GM18873 (cell line): Measurements from ENCODE around the gene HSF2BP.
"Not testable (repeated sequence)": the region's sequence is repeated elsewhere in the genome, so short reads cannot be mapped to it uniquely, and the experiment has no call there.

ENCODE experiments used
- ATAC-seq: cut with Tn5 transposase; IDR thresholded peaks from one replicate; pipeline ENCODE4 v1.9.1; 2021; ENCODE audit warnings: mild to moderate bottlenecking, moderate library complexity, moderate number of reproducible peaks; ENCODE audit not compliant: unreplicated experiment, low FRiP score

Gene HSF2BP

GRCh38 chr21:43688906-43689305, 29.6 kb upstream of the HSF2BP start:
- no peak for ATAC-seq

- no peak for ATAC-seq
Observed at GRCh38 chr21:43687566-43688399, 28.5 kb upstream of the HSF2BP start.

GRCh38 chr21:43686811-43687565, 27.7 kb upstream of the HSF2BP start:
- no peak for ATAC-seq

GRCh38 chr21:43684424-43684823, 25.1 kb upstream of the HSF2BP start:
- ATAC-seq = no peak

- no peak for ATAC-seq
Observed at GRCh38 chr21:43681650-43682049, 22.4 kb upstream of the HSF2BP start.

- ATAC-seq = not testable (repeated sequence)
Observed at GRCh38 chr21:43680421-43680820, 21.1 kb upstream of the HSF2BP start.

- no peak for ATAC-seq
Observed at GRCh38 chr21:43679951-43680350, 20.7 kb upstream of the HSF2BP start.

- ATAC-seq = no peak
Observed at GRCh38 chr21:43676391-43676790, 17.1 kb upstream of the HSF2BP start.

- ATAC-seq = no peak
Observed at GRCh38 chr21:43675871-43676270, 16.6 kb upstream of the HSF2BP start.

GRCh38 chr21:43669828-43670605, 10.7 kb upstream of the HSF2BP start:
- ATAC-seq = no peak

GRCh38 chr21:43667191-43667904, 8.1 kb upstream of the HSF2BP start:
- no peak for ATAC-seq

GRCh38 chr21:43665879-43666278, 6.6 kb upstream of the HSF2BP start:
- ATAC-seq = no peak

GRCh38 chr21:43664358-43664757, 5.1 kb upstream of the HSF2BP start:
- no peak for ATAC-seq

- ATAC-seq = no peak
Observed at GRCh38 chr21:43663033-43663432, 3.7 kb upstream of the HSF2BP start.

- no peak for ATAC-seq
Observed at GRCh38 chr21:43662286-43662685, 3.0 kb upstream of the HSF2BP start.

- no peak for ATAC-seq
Observed at GRCh38 chr21:43658769-43659135, 536 bp downstream of the HSF2BP start.

- ATAC-seq = no peak
Observed at GRCh38 chr21:43658088-43658741, 1.1 kb downstream of the HSF2BP start.

- no peak for ATAC-seq
Observed at GRCh38 chr21:43657355-43658087, 1.8 kb downstream of the HSF2BP start.

- no peak for ATAC-seq
Observed at GRCh38 chr21:43654806-43655489, 4.3 kb downstream of the HSF2BP start.
